Keratinocyte (primary cell): Measurements from ENCODE around the gene PLEKHA8. TPM values are rescaled to one million over a fixed set of nuclear protein-coding genes. Genes with fewer than 3 reads are reported as not detected.

ENCODE experiments used
- DNase-seq: peaks from one replicate; pipeline ENCODE4 v3.0.0-alpha.2; 2011; ENCODE audit warnings: low read depth, missing footprints, low spot score
- FAIRE-seq: peaks from 2 replicates; lab custom pipeline; 2011; peaks lifted over from hg19 to GRCh38; lab: Jason Lieb, UNC
- H2AFZ ChIP-seq: 2 replicates; pipeline ENCODE4 v1.6.0; 2012; ENCODE audit warnings: low read length, control low read depth, inconsistent platforms; ENCODE audit not compliant: control insufficient read depth
- H3K27ac ChIP-seq: 2 replicates; pipeline ENCODE4 v1.5.1; 2011; ENCODE audit warnings: low read length; ENCODE audit not compliant: control insufficient read depth, insufficient read depth
- H3K27me3 ChIP-seq: 3 replicates; pipeline ENCODE4 v1.6.0; 2011; ENCODE audit warnings: low read length; ENCODE audit not compliant: control insufficient read depth, insufficient read depth; ENCODE audit errors: extremely low read depth
- H3K36me3 ChIP-seq, 2 experiments: 2 replicates in 1 of 2; 3 replicates in 1 of 2; pipeline ENCODE4 v1.5.1; 2011; ENCODE audit warnings: low read length in 2 of 2, mild to moderate bottlenecking in 1 of 2; ENCODE audit not compliant: control insufficient read depth in 2 of 2, insufficient read depth in 2 of 2; ENCODE audit errors: extremely low read depth in 1 of 2
- H3K4me1 ChIP-seq: 3 replicates; pipeline ENCODE4 v1.5.1; 2011; ENCODE audit warnings: low read length; ENCODE audit not compliant: control insufficient read depth, insufficient read depth; ENCODE audit errors: extremely low read depth
- H3K4me2 ChIP-seq: 3 replicates; pipeline ENCODE4 v1.6.0; 2011; ENCODE audit warnings: low read depth, low read length; ENCODE audit not compliant: control insufficient read depth, insufficient read depth; ENCODE audit errors: extremely low read depth
- H3K4me3 ChIP-seq, 3 experiments: fragments of 200-600 bp in 1 of 3; sonication (generic) in 1 of 3; 2 replicates in 2 of 3; 3 replicates in 1 of 3; pipeline ENCODE4 v1.5.1; 2011 to 2016; ENCODE audit warnings: low read length in 3 of 3, mild to moderate bottlenecking in 3 of 3, control low read depth in 2 of 3, inconsistent platforms in 1 of 3, low read depth in 1 of 3, mixed read lengths in 1 of 3, mixed run types in 1 of 3, moderate library complexity in 1 of 3; ENCODE audit not compliant: control insufficient read depth in 2 of 3, insufficient read depth in 2 of 3; ENCODE audit errors: extremely low read depth in 1 of 3
- H3K79me2 ChIP-seq: 2 replicates; pipeline ENCODE4 v1.6.0; 2012; ENCODE audit warnings: low read length; ENCODE audit not compliant: control insufficient read depth, insufficient read depth
- H3K9ac ChIP-seq: 3 replicates; pipeline ENCODE4 v1.6.0; 2011; ENCODE audit warnings: low read length; ENCODE audit not compliant: control insufficient read depth, insufficient read depth; ENCODE audit errors: extremely low read depth
- H3K9me1 ChIP-seq: 3 replicates; pipeline ENCODE4 v1.6.0; 2011; ENCODE audit warnings: low read length; ENCODE audit not compliant: control insufficient read depth, insufficient read depth; ENCODE audit errors: extremely low read depth
- H3K9me3 ChIP-seq: 2 replicates; pipeline ENCODE4 v1.5.1; 2012; ENCODE audit warnings: low read depth, low read length; ENCODE audit not compliant: control insufficient read depth
- H4K20me1 ChIP-seq: 3 replicates; pipeline ENCODE4 v1.6.0; 2011; ENCODE audit warnings: low read length; ENCODE audit not compliant: control insufficient read depth, insufficient read depth; ENCODE audit errors: extremely low read depth
- EZH2 ChIP-seq: IDR thresholded peaks from one replicate; pipeline ENCODE4 v1.6.1; 2012; ENCODE audit warnings: inconsistent platforms, mild to moderate bottlenecking, low read length, moderate library complexity
- dilution Hi-C: fragments of 300-500 bp; cut with MboI; formaldehyde crosslinking; loops from one replicate; pipeline ENCODE4 v1.7.0; 2020; ENCODE audit warnings: low sequenced_read_pairs; ENCODE audit not compliant: extremely low pct_ligation_motif_present
- polyA plus RNA-seq, 5 experiments: library from polyadenylated mRNA; depleted of rRNA in 3 of 5; stranded (reverse) in 3 of 5; stranded (forward) in 1 of 5; unstranded in 1 of 5; fragments of >200 nt; gene quantifications; 1 replicate in 1 of 5; 2 replicates in 3 of 5; 3 replicates in 1 of 5; pipeline versions ENCODE4 v1.2.1 to v1.2.3, GENCODE V29; 2011 to 2012; ENCODE audit warnings: missing spikeins in 2 of 5, low read depth in 1 of 5, low replicate concordance in 1 of 5
- TF ChIP-seq, protein P1 (sequence below), 3 experiments: IDR thresholded peaks in 1 of 3; conservative IDR thresholded peaks in 1 of 3; optimal IDR thresholded peaks in 1 of 3; 2 replicates in 2 of 3; 3 replicates in 1 of 3; pipeline versions ENCODE3 to v1.5.1; 2011; ENCODE audit warnings: low read length in 3 of 3, mild to moderate bottlenecking in 3 of 3, moderate library complexity in 2 of 3, control low read depth in 1 of 3, inconsistent platforms in 1 of 3; ENCODE audit not compliant: insufficient read depth in 2 of 3; ENCODE audit errors: extremely low read depth in 1 of 3

The PLEKHA8 gene
- polyA plus RNA-seq, 1 donor (not counting 4 experiments of a cell fraction or from before 2014, with no cell fraction given): 9.6 TPM

DNA sequence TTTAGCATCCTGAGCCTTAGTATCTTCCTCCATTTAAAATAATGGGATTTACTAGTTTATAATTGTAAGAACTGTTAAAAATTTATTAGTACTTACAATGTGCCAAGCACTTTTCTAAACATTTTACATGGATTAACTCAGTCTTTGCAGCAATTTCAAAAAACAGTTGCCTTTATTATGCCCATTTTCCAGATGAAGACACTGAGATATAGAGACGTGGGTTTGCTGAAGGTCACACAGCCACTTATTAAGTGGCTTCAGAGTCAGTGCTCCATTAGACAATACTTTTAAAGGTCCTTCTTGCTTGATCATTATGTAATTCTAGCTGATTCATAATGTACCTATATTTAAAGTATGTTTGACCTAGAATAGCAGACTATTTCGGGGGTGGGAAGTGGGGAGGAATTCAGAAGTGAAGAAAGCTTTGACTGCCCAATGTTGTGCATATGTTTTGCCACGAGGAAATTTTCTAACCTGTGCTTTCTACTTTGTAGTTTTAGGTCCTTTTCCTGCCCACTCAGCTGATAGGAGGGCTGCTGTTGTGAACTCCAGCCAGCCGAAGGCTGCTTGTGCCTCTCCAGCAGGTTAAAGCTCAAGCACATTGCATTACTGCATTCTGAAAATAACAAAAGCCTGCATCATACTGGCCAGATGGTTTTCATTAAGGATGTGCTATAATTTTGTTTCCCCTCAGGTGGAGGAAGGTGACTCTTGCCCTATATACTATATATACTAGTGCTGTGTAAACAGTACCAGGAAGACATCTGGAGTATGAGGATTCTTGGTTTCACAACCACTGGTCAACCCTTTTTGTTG lies 4.3 kb downstream of the PLEKHA8 start:
- H3K9me3 ChIP-seq: no peaks in the 10 kb centered on the region
- H3K9me1 ChIP-seq: no peaks in the 10 kb centered on the region
- no peaks in the 10 kb centered on the region for H3K27me3 ChIP-seq
- TF ChIP-seq, protein P1, sequence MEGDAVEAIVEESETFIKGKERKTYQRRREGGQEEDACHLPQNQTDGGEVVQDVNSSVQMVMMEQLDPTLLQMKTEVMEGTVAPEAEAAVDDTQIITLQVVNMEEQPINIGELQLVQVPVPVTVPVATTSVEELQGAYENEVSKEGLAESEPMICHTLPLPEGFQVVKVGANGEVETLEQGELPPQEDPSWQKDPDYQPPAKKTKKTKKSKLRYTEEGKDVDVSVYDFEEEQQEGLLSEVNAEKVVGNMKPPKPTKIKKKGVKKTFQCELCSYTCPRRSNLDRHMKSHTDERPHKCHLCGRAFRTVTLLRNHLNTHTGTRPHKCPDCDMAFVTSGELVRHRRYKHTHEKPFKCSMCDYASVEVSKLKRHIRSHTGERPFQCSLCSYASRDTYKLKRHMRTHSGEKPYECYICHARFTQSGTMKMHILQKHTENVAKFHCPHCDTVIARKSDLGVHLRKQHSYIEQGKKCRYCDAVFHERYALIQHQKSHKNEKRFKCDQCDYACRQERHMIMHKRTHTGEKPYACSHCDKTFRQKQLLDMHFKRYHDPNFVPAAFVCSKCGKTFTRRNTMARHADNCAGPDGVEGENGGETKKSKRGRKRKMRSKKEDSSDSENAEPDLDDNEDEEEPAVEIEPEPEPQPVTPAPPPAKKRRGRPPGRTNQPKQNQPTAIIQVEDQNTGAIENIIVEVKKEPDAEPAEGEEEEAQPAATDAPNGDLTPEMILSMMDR (optimal IDR thresholded peaks at IDR 0.05 in 1 of 3, IDR thresholded peaks at IDR 0.05 in 1 of 3, conservative IDR thresholded peaks at IDR 0.05 in 1 of 3; ENCODE audit: extremely low read depth in 1 of 3, insufficient read depth in 2 of 3, low read length in 3 of 3): no peak
- no peak for TF ChIP-seq EZH2
- no peak overlapping the region for H3K4me2 ChIP-seq
- dilution Hi-C loops: no loop called here
- no peaks in the 10 kb centered on the region for H4K20me1 ChIP-seq
- H3K4me3 ChIP-seq: no peak overlapping the region
- H3K9ac ChIP-seq: no peak overlapping the region
- H3K4me1 ChIP-seq: peaks cover 14% of the 10 kb centered on the region
- no peak overlapping the region for H3K27ac ChIP-seq
- H3K36me3 ChIP-seq: no peaks in the 10 kb centered on the region
- DNase-seq (no peak), FAIRE-seq (no peak)
- H3K79me2 ChIP-seq: peaks cover 46% of the 10 kb centered on the region
- H2AFZ ChIP-seq: no peak overlapping the region

DNA sequence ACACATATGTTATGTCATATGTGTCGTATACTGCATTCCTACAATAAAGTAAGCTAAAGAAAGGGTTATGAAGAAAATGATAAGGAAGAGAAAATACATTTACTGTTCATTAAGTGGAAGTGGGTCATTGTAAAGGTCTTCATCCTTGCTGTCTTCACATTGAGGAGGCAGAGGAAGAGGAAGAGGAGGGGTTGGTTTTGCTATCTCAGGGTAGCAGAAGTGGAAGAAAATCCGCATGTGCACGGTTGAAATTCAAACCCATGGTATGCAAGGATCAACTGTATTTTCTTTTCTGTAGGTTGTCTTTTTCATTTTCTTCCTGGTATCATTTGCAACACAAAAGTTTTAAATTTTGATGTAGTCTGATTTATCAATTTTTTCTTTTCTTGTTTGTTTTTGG lies 6.3 kb downstream of the PLEKHA8 start:
- H3K4me1 ChIP-seq: peaks cover 12% of the 10 kb centered on the region
- H3K79me2 ChIP-seq: peaks cover 40% of the 10 kb centered on the region
- H3K36me3 ChIP-seq: no peaks in the 10 kb centered on the region
- no peaks in the 10 kb centered on the region for H3K9me3 ChIP-seq
- H3K27me3 ChIP-seq: no peaks in the 10 kb centered on the region
- no peak overlapping the region for H3K4me2 ChIP-seq
- no peak overlapping the region for H2AFZ ChIP-seq
- no peaks in the 10 kb centered on the region for H4K20me1 ChIP-seq
- DNase-seq (no peak), FAIRE-seq (no peak)
- H3K9me1 ChIP-seq: no peaks in the 10 kb centered on the region
- H3K4me3 ChIP-seq: no peak overlapping the region
- TF ChIP-seq, protein P1 (optimal IDR thresholded peaks at IDR 0.05 in 1 of 3, IDR thresholded peaks at IDR 0.05 in 1 of 3, conservative IDR thresholded peaks at IDR 0.05 in 1 of 3; ENCODE audit: extremely low read depth in 1 of 3, insufficient read depth in 2 of 3, low read length in 3 of 3): no peak
- no peak for TF ChIP-seq EZH2
- dilution Hi-C loops: no loop called here
- no peak overlapping the region for H3K27ac ChIP-seq
- no peak overlapping the region for H3K9ac ChIP-seq
